A673 (cell line): ENCODE results near the gene ERF. TPM values are rescaled to one million over a fixed set of nuclear protein-coding genes. Genes with fewer than 3 reads are reported as not detected.
A peak's percentile ranks its signal among the peaks of the same experiment; 100 is the strongest.

ENCODE experiments used
- BruUV-seq: library from RNA; stranded (reverse); fragments of 400-500 nt; replicated peaks from 2 replicates; lab custom pipeline; 2021; lab: Mats Ljungman, UMichigan
- CTCF ChIA-PET: fragments of 300-600 bp; sonication (Branson Sonifier 250); formaldehyde crosslinking; loops from one replicate; lab custom pipeline; 2022; ENCODE audit warnings: antibody characterized with exemption; lab: Charles Lee
- POLR2A ChIA-PET: fragments of 300-600 bp; sonication (Branson Sonifier 250); formaldehyde crosslinking; loops from one replicate; lab custom pipeline; 2022; ENCODE audit warnings: antibody characterized with exemption; ENCODE audit not compliant: low non-redundant PET; lab: Charles Lee
- DNase-seq: peaks from one replicate; pipeline ENCODE4 v3.0.0-alpha.2; 2015; ENCODE audit warnings: low spot score
- H3K27ac ChIP-seq: fragments of 200-600 bp; sonication (generic); 2 replicates; pipeline ENCODE4 v1.5.1; 2016; ENCODE audit warnings: mixed run types, low read depth, mild to moderate bottlenecking, mixed read lengths, antibody characterized with exemption, low read length; ENCODE audit not compliant: poor library complexity, severe bottlenecking
- H3K27me3 ChIP-seq: fragments of 200-600 bp; sonication (generic); replicated peaks from 2 replicates; pipeline ENCODE4 v1.6.1; 2017; ENCODE audit warnings: mixed run types, low read depth, mild to moderate bottlenecking, mixed read lengths, antibody characterized with exemption, low read length; ENCODE audit not compliant: insufficient read depth, poor library complexity
- H3K36me3 ChIP-seq: fragments of 200-600 bp; sonication (generic); 2 replicates; pipeline ENCODE4 v1.6.1; 2016; ENCODE audit warnings: mixed run types, mild to moderate bottlenecking, mixed read lengths, antibody characterized with exemption, low read length; ENCODE audit not compliant: insufficient read depth, poor library complexity, severe bottlenecking
- H3K4me1 ChIP-seq: fragments of 200-600 bp; sonication (generic); 2 replicates; pipeline ENCODE4 v1.6.1; 2017; ENCODE audit warnings: mixed run types, mild to moderate bottlenecking, mixed read lengths, antibody characterized with exemption, low read length; ENCODE audit not compliant: insufficient read depth, poor library complexity, severe bottlenecking
- H3K4me3 ChIP-seq: fragments of 200-600 bp; sonication (generic); 2 replicates; pipeline ENCODE4 v1.5.1; 2016; ENCODE audit warnings: low read depth, mixed run types, mild to moderate bottlenecking, mixed read lengths, low read length; ENCODE audit not compliant: poor library complexity, severe bottlenecking
- H3K9me3 ChIP-seq: fragments of 200-600 bp; sonication (generic); 2 replicates; pipeline ENCODE4 v1.6.1; 2016; ENCODE audit warnings: mixed run types, low read depth, mild to moderate bottlenecking, mixed read lengths, antibody characterized with exemption, low read length; ENCODE audit not compliant: poor library complexity, severe bottlenecking
- EZH2 ChIP-seq: fragments of 200-600 bp; sonication (generic); IDR thresholded peaks from 2 replicates; pipeline ENCODE4 v1.6.1; 2017; ENCODE audit warnings: borderline replicate concordance, low read depth, mild to moderate bottlenecking, mixed read lengths, antibody characterized with exemption, low read length; ENCODE audit not compliant: poor library complexity, severe bottlenecking
- intact Hi-C: fragments of 100-400 bp; cut with micrococcal nuclease; formaldehyde crosslinking; loops from one replicate; pipeline ENCODE4 v1.10.0; 2022; ENCODE audit not compliant: unreplicated experiment
- total RNA-seq: library from RNA; stranded (reverse); gene quantifications from 2 replicates; pipeline ENCODE4 v1.2.3, GENCODE V29; 2021
- TF ChIP-seq, protein P1 (sequence below): fragments of 300-800, 200-600 bp; sonication (generic); conservative IDR thresholded peaks from 2 replicates; pipeline ENCODE4 v1.5.1; 2017; ENCODE audit warnings: low read depth, mild to moderate bottlenecking, antibody characterized with exemption, low read length, moderate library complexity, mixed read lengths

The ERF gene
- total RNA-seq, 1 experiment from 2014 or later, result 164 TPM

DNA sequence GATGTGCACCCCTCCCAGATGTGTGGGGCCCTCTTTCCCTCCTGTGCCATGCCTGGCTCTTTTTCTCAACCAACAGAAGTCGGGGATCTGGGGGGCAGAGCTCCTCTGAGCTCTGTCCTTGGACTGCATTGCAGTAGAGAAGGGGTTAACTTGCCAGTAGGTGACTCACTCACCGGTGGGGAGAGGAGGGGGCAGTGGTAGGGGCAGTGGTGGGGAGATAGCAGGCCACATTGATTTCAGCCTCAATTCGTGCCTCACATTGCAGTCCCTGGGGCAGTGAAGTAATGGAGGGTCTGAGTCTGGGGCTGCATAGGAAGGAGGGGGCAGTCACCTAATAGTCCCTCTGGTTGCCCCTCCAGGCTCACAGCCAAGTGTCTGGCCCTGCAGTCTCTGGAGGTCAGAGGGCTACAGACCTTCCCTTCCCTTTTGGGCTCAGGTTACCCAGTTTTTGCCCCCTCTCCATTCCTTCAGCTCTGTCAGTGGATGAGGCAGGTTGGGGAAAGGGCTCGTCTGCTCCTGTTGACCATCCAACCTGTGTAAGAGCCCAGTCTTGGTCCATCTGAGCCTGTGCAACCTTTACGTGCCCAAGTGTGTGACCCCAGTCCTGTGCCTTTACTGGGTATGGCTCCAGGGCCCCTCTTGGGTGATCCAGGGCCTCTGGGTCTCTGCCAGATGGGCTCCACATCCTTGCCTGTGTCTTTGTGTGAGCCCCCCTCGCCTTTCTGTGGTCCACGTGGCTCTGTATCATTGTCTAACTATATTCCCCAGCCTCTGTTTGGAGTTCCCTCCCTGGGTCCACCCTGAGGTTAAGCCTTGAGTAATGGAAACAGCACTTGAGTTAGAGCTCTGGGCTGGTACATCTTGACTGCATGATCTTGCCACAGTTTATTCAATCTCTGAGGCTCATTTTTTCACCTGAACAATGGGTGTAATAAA lies 27.2 kb upstream of the ERF start:
- Histone ChIP-seq H3K27ac (peak overlapping the region; percentile 91), H3K36me3 (peaks cover 4% of the 10 kb centered on the region), H3K27me3 (no peaks in the 10 kb centered on the region), H3K4me1 (peaks cover 62% of the 10 kb centered on the region), H3K9me3 (no peaks in the 10 kb centered on the region), H3K4me3 (peak overlapping the region; percentile 70)
- BruUV-seq, result no TSS peak
- ChIA-PET CTCF (interaction anchor here (0.9 kb wide), 1 partner anchor 36 kb away, joined by 4 read pairs; no protein-coding TSS in a partner anchor), POLR2A (interaction anchor here (0.6 kb wide), 2 partner anchors 31 to 137 kb away, joined by 4 to 9 read pairs; no protein-coding TSS in a partner anchor)
- peak; percentile 45 for DNase-seq
- TF ChIP-seq EZH2, result no peak
- TF ChIP-seq, protein P1, sequence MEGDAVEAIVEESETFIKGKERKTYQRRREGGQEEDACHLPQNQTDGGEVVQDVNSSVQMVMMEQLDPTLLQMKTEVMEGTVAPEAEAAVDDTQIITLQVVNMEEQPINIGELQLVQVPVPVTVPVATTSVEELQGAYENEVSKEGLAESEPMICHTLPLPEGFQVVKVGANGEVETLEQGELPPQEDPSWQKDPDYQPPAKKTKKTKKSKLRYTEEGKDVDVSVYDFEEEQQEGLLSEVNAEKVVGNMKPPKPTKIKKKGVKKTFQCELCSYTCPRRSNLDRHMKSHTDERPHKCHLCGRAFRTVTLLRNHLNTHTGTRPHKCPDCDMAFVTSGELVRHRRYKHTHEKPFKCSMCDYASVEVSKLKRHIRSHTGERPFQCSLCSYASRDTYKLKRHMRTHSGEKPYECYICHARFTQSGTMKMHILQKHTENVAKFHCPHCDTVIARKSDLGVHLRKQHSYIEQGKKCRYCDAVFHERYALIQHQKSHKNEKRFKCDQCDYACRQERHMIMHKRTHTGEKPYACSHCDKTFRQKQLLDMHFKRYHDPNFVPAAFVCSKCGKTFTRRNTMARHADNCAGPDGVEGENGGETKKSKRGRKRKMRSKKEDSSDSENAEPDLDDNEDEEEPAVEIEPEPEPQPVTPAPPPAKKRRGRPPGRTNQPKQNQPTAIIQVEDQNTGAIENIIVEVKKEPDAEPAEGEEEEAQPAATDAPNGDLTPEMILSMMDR, result no peak
- intact Hi-C loops, result loop anchor here (2.0 kb wide), 1 partner anchor 31 kb away; no protein-coding TSS in a partner anchor

DNA sequence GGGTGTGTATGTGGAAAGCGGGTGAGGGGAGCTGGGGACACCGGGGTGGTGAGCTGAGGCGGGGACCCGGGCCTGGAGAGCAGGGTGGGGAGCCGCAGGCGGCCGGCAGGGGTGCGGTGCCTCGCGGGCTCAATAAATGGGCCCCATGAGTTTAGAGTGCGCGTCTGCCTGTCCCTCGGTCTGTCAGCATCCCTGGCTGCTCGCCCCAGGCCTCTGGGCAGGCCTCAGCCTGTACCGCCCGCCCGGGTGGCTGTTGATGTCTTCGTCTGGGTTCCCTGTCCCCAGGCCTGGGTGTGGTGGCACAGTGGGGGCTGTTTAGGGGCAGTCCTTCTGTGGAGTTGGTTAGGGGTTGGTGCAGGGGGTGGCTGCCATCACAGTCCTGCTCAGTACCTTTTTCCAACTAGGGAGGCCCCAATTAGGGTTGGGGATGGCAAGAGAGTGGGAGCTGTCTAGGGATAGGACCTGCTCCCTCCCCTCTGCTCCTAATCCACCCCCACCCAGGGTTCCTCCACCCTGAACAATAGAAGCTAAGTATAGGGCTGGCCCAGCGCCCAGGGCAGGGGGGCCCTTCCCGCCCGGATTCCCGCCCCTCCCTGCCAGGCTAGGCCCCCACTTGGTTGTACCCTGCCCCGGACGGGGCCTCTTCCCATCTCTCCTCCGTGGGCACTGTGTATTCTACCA lies 26.4 kb upstream of the ERF start:
- no peak for TF ChIP-seq EZH2
- TF ChIP-seq, protein P1, result no peak
- ChIA-PET POLR2A (interaction anchor here (0.6 kb wide), 2 partner anchors 138 to 322 kb away, joined by 4 to 9 read pairs; partner anchors contain the start of gene RABAC1), CTCF (interaction anchor here (0.9 kb wide), 1 partner anchor 36 kb away, joined by 4 read pairs; no protein-coding TSS in a partner anchor)
- H3K27ac ChIP-seq, result peak overlapping the region; percentile 91
- no peaks in the 10 kb centered on the region for H3K9me3 ChIP-seq
- intact Hi-C loops, result loop anchor here (2.0 kb wide), 1 partner anchor 30 kb away; no protein-coding TSS in a partner anchor
- peak; percentile 77 for DNase-seq
- H3K4me1 ChIP-seq, result peaks cover 60% of the 10 kb centered on the region
- no peaks in the 10 kb centered on the region for H3K36me3 ChIP-seq
- BruUV-seq, result no TSS peak
- peak overlapping the region; percentile 70 for H3K4me3 ChIP-seq
- no peaks in the 10 kb centered on the region for H3K27me3 ChIP-seq

DNA sequence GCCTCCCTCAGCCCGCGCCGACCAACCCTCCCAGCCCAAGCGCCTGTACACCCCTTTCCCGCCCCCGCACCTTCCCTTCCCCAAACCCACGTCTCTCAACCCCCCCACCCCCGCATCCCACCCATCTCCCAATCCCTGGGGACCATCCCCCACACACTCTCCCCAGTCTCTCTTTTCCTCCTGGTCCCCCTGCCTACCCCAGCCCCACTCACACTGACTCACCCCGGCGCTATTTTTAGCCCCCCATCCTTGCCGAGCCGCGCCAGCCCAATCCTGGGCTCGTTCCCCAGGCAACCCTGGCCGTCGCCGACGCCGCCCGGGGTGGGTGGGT lies 25.9 kb upstream of the ERF start:
- H3K4me3 ChIP-seq, result peak overlapping the region; percentile 70
- ChIA-PET POLR2A (interaction anchor here (0.6 kb wide), 1 partner anchor 322 kb away, joined by 4 read pairs; the partner anchor contains the start of gene RABAC1), CTCF (interaction anchor here (0.9 to 2.4 kb wide), 2 partner anchors 35 kb away, joined by 4 to 27 read pairs; no protein-coding TSS in a partner anchor)
- no peaks in the 10 kb centered on the region for H3K9me3 ChIP-seq
- no peaks in the 10 kb centered on the region for H3K27me3 ChIP-seq
- peak overlapping the region; percentile 91 for H3K27ac ChIP-seq
- no peaks in the 10 kb centered on the region for H3K36me3 ChIP-seq
- intact Hi-C loops, result loop anchor here (2.0 kb wide), 1 partner anchor 30 kb away; no protein-coding TSS in a partner anchor
- BruUV-seq, result no TSS peak
- TF ChIP-seq EZH2, result no peak
- TF ChIP-seq, protein P1, result no peak
- no peak for DNase-seq
- peaks cover 55% of the 10 kb centered on the region for H3K4me1 ChIP-seq
